Colonic mucosa (tissue), 4 donors: Measurements from ENCODE around the gene LARP4B. TPM values are rescaled to one million over a fixed set of nuclear protein-coding genes. Genes with fewer than 3 reads are reported as not detected.
A peak's percentile ranks its signal among the peaks of the same experiment; 100 is the strongest.
"Not testable (repeated sequence)": the region's sequence is repeated elsewhere in the genome, so short reads cannot be mapped to it uniquely, and the experiment has no call there.

Source experiments
- DNase-seq: peaks from one replicate; pipeline ENCODE4 v3.0.0-alpha.2; 2020
- H3K27ac ChIP-seq: fragments of 200-600 bp; one replicate; pipeline ENCODE4 v1.8.0; 2021
- H3K27me3 ChIP-seq: fragments of 200-600 bp; one replicate; pipeline ENCODE4 v1.8.0; 2021
- H3K36me3 ChIP-seq: fragments of 200-600 bp; one replicate; pipeline ENCODE4 v1.8.0; 2021
- H3K4me1 ChIP-seq: fragments of 200-600 bp; one replicate; pipeline ENCODE4 v1.8.0; 2021; ENCODE audit warnings: mild to moderate bottlenecking
- H3K4me3 ChIP-seq: fragments of 200-600 bp; one replicate; pipeline ENCODE4 v1.8.0; 2021
- H3K9ac ChIP-seq, 2 donors: one replicate each; pipeline ENCODE4 v1.7.0; 2013; ENCODE audit warnings: control low read depth in 2 of 2, low read depth in 2 of 2, low read length in 2 of 2
- H3K9me3 ChIP-seq: fragments of 200-600 bp; one replicate; pipeline ENCODE4 v1.8.0; 2021
- intact Hi-C: fragments of 100-400 bp; cut with DNase I; formaldehyde crosslinking; loops from one replicate; pipeline ENCODE4 v1.14.1; 2022
- total RNA-seq, 2 donors: library from RNA; stranded (reverse); fragmentation: NEBNext Ultra II Directional in 1 of 2; extraction: Animal tissue kit (Norgen Biotek cat#: 25700) in 1 of 2; gene quantifications; one replicate each; pipeline ENCODE4 v1.2.1, GENCODE V29; 2021
- TF ChIP-seq, protein P1 (sequence below): fragments of 200-600 bp; IDR thresholded peaks from one replicate; pipeline ENCODE4 v1.8.0; 2022; ENCODE audit warnings: antibody characterized with exemption, mild to moderate bottlenecking
- donor health status: healthy.
- donor health status: DM: no; HTN: no; CAD: no.
- donor health status: DM: no; HTN: no; CAD: no.

LARP4B gene
- total RNA-seq, 2 donors from 2014 or later: 129 to 136 TPM

DNA sequence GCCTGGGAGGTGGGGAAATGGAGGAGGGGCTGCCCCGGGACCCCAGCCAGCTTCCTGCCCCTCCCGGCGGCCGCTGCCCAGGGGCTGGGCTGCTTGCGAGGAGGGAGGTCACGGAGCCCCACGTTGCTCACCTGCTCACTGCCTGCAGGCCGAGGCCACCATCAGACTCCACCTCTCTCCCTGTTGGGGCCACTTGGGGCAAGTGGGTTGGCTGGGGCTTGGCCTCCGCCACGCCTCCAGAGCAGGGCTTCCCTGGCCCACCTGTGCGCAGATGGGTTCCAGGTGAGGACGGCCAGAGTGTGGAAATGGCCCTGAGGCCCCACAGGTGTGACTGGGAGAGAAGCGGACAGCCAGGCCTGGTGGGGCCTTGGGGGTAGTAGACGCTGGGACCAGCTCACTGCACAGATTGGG is 159.3 kb downstream of the LARP4B start:
- Histone ChIP-seq H3K27me3 (no peaks in the 10 kb centered on the region), H3K27ac (no peak overlapping the region), H3K9me3 (no peaks in the 10 kb centered on the region), H3K4me1 (no peaks in the 10 kb centered on the region), H3K4me3 (no peak overlapping the region), H3K9ac (no peak overlapping the region), H3K36me3 (no peaks in the 10 kb centered on the region)
- TF ChIP-seq, protein P1, sequence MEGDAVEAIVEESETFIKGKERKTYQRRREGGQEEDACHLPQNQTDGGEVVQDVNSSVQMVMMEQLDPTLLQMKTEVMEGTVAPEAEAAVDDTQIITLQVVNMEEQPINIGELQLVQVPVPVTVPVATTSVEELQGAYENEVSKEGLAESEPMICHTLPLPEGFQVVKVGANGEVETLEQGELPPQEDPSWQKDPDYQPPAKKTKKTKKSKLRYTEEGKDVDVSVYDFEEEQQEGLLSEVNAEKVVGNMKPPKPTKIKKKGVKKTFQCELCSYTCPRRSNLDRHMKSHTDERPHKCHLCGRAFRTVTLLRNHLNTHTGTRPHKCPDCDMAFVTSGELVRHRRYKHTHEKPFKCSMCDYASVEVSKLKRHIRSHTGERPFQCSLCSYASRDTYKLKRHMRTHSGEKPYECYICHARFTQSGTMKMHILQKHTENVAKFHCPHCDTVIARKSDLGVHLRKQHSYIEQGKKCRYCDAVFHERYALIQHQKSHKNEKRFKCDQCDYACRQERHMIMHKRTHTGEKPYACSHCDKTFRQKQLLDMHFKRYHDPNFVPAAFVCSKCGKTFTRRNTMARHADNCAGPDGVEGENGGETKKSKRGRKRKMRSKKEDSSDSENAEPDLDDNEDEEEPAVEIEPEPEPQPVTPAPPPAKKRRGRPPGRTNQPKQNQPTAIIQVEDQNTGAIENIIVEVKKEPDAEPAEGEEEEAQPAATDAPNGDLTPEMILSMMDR: no peak
- DNase-seq: no peak
- intact Hi-C loops: no loop called here

DNA sequence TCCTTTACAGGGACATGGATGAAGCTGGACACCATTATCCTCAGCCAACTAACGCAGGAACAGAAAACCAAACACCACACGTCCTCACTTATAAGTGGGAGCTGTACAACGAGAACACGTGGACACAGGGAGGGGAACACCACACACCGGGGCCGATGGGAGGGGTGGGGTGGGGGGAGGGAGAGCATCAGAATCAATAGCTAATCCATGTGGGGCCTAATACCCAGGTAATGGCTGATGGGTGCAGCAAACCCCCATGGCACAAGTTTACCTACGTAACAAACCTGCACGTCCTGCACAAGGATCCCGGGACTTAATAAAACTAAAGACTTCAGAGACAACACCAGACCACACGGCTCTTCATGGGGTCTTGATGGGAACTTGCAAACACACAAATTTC is 159.9 kb downstream of the LARP4B start:
- H3K9me3 ChIP-seq: no peaks in the 10 kb centered on the region
- no peak overlapping the region for H3K27ac ChIP-seq
- intact Hi-C loops: no loop called here
- no peak overlapping the region for H3K4me3 ChIP-seq
- no peak for DNase-seq
- no peak overlapping the region for H3K9ac ChIP-seq
- H3K27me3 ChIP-seq: no peaks in the 10 kb centered on the region
- H3K4me1 ChIP-seq: no peaks in the 10 kb centered on the region
- H3K36me3 ChIP-seq: no peaks in the 10 kb centered on the region
- TF ChIP-seq, protein P1: no peak

DNA sequence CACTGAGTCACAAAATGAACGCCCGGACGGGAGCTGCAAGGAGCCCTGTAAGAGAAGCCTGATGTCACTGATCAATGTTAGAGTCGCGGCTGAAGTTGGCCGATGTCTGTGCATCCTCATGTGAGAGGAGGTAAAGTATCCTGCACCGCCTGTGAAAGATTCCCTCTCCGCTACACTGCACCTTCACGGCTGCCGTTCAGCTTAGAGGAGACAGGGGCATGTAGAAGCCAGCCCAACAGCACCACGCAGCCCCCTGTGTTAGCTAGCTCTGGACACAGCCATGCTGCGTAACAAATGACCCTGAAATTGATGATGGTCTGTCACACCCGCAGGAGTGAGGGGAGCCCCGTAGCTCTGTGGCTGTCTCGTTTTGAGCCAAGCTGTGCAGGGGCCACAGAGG is 160.5 kb downstream of the LARP4B start:
- Histone ChIP-seq H3K4me1 (no peaks in the 10 kb centered on the region), H3K36me3 (no peaks in the 10 kb centered on the region), H3K9me3 (no peaks in the 10 kb centered on the region), H3K27me3 (no peaks in the 10 kb centered on the region), H3K27ac (no peak overlapping the region), H3K4me3 (no peak overlapping the region), H3K9ac (no peak overlapping the region)
- TF ChIP-seq, protein P1: no peak
- DNase-seq: peak; percentile 10
- intact Hi-C loops: no loop called here

DNA sequence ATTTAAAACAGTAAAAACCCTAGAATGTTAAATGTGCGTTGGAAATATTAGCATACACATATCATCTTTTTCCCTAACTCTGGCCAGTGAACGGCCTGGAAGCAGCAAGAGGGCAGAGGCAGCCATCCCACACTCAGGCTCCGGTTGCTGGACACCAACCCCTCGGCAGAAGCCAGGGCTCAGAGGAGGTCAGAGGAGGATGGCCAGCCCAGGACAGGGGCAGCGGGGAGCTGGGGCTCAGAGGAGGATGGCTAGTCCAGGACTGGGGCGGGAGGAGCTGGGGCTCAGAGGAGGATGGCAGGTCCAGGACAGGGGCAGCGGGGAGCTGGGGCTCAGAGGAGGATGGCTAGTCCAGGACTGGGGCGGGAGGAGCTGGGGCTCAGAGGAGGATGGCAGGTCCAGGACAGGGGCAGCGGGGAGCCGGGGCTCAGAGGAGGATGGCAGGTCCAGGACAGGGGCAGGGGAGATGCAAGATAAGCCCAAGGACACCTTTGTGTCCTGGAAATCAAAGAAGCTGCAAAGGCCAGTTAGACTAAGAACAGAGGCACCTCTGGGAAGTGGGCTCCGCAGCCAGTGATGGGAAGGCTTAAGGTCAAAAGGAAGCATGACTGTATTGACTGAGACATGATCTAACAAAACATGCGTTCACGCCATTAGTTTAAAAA is 161.3 kb downstream of the LARP4B start:
- H3K9ac ChIP-seq, H3K9me3 ChIP-seq, H3K27me3 ChIP-seq, H3K4me1 ChIP-seq, H3K36me3 ChIP-seq, H3K27ac ChIP-seq, intact Hi-C loops, H3K4me3 ChIP-seq, DNase-seq: not testable (repeated sequence)

GRCh38 chr10:767794-768193 is 163.7 kb downstream of the LARP4B start:
- intact Hi-C loops: no loop called here
- no peak for DNase-seq
- Histone ChIP-seq H3K9ac (no peak overlapping the region), H3K36me3 (no peaks in the 10 kb centered on the region), H3K27me3 (no peaks in the 10 kb centered on the region), H3K27ac (no peak overlapping the region), H3K4me3 (no peak overlapping the region), H3K4me1 (no peaks in the 10 kb centered on the region), H3K9me3 (no peaks in the 10 kb centered on the region)
- TF ChIP-seq, protein P1: no peak

DNA sequence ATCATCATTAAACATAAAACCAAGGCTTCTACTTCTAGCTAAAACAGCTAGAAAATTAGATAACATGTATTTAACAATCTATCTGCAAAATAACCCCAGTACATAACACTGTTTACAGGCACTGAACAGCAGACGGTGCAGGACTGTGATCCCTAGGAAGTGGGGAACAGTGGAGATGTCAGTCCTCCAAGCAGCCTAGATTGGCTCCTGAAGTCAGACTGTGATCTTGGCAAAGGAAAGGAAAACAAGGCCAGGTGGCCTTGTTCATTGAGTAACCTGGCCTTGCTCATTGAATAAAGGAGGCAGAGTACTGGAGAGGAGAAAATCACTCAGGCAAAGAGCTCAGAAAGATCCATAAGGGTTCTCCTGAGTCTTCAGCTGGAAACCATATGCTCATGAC is 164.3 kb downstream of the LARP4B start:
- TF ChIP-seq, protein P1: no peak
- intact Hi-C loops: no loop called here
- Histone ChIP-seq H3K9me3 (no peaks in the 10 kb centered on the region), H3K9ac (no peak overlapping the region), H3K4me3 (no peak overlapping the region), H3K27ac (no peak overlapping the region), H3K36me3 (no peaks in the 10 kb centered on the region), H3K4me1 (no peaks in the 10 kb centered on the region), H3K27me3 (no peaks in the 10 kb centered on the region)
- DNase-seq: no peak
